Suprapubic skin (tissue), 4 donors: ENCODE data around the gene LDLR.

ENCODE experiments used
- EP300 ChIP-seq: sonication (generic); formaldehyde crosslinking; IDR thresholded peaks from one replicate; pipeline ENCODE4 v1.6.1; 2017; ENCODE audit warnings: antibody characterized with exemption
- POLR2A ChIP-seq, 2 donors: fragments of 450-650 bp; IDR thresholded peaks; one replicate each; pipeline ENCODE4 v1.6.1; 2017; ENCODE audit warnings: antibody characterized with exemption in 2 of 2, mild to moderate bottlenecking in 2 of 2, moderate library complexity in 2 of 2
- POLR2AphosphoS5 ChIP-seq, 3 donors: sonication (generic); formaldehyde crosslinking; IDR thresholded peaks; one replicate each; pipeline ENCODE4 v1.6.1; 2017; ENCODE audit warnings: antibody characterized with exemption in 3 of 3
- TF ChIP-seq, protein P1 (sequence below), 2 donors: fragments of 200-600 bp in 1 of 2; fragments of 450-650 bp in 1 of 2; sonication (generic) in 1 of 2; IDR thresholded peaks; one replicate each; pipeline ENCODE4 v1.5.1; 2016 to 2019; ENCODE audit warnings: antibody characterized with exemption in 2 of 2, mild to moderate bottlenecking in 1 of 2, moderate library complexity in 1 of 2

DNA sequence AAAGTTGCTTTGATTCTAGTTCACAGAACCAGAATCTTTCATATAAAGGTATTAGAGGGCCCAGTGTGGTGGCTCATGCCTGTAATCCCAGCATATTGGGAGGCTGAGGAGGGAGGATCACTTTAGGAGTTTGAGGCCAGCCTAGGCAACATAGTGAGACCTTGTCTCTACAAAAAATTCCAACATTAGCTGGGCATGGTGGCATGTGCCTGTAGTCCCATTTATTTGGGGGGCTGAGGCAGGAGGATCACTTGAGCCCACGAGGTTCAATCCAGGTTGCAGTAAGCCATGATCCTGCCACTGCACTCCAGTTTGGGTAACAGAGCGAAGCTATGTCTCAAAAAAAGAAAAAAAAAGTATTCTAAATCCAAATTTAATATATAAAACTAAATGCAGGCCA lies 9.1 kb downstream of the LDLR start:
- TF ChIP-seq, protein P1, sequence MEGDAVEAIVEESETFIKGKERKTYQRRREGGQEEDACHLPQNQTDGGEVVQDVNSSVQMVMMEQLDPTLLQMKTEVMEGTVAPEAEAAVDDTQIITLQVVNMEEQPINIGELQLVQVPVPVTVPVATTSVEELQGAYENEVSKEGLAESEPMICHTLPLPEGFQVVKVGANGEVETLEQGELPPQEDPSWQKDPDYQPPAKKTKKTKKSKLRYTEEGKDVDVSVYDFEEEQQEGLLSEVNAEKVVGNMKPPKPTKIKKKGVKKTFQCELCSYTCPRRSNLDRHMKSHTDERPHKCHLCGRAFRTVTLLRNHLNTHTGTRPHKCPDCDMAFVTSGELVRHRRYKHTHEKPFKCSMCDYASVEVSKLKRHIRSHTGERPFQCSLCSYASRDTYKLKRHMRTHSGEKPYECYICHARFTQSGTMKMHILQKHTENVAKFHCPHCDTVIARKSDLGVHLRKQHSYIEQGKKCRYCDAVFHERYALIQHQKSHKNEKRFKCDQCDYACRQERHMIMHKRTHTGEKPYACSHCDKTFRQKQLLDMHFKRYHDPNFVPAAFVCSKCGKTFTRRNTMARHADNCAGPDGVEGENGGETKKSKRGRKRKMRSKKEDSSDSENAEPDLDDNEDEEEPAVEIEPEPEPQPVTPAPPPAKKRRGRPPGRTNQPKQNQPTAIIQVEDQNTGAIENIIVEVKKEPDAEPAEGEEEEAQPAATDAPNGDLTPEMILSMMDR (IDR thresholded peaks at IDR 0.05): no peak
- TF ChIP-seq POLR2A (IDR thresholded peaks at IDR 0.05) (no peak), POLR2AphosphoS5 (IDR thresholded peaks at IDR 0.05) (no peak), EP300 (no peak)
